Activated CD8-positive, alpha-beta memory T cell treated with anti-CD3 and anti-CD28 coated beads for 24 hours (primary cell): ENCODE results near the gene ZNF438.
A peak's percentile ranks its signal among the peaks of the same experiment; 100 is the strongest.
"Not testable (repeated sequence)": the region's sequence is repeated elsewhere in the genome, so short reads cannot be mapped to it uniquely, and the experiment has no call there.

Experiments used
- DNase-seq: peaks from one replicate; pipeline ENCODE4 v3.0.0-alpha.2; 2020

ZNF438 gene

DNA sequence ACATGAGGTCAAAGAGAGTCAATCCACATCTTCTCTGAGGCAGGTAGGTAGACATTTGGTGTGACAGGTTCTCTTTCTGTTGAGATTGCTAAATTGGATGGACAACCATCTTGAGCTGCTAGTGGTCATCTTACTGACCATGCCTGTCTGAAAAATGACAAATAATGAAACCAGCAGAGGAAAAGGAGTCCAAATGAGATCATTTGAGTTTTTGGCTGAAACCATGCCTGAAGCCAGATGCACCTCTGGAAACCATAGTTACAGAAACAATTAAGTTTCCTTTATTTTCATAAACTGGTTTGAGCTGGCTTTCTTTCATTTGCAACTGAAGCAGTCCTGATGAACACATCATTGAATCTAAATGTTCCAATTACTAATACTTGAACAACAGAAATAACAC lies 100.6 kb downstream of the ZNF438 start:
- no peak for DNase-seq

DNA sequence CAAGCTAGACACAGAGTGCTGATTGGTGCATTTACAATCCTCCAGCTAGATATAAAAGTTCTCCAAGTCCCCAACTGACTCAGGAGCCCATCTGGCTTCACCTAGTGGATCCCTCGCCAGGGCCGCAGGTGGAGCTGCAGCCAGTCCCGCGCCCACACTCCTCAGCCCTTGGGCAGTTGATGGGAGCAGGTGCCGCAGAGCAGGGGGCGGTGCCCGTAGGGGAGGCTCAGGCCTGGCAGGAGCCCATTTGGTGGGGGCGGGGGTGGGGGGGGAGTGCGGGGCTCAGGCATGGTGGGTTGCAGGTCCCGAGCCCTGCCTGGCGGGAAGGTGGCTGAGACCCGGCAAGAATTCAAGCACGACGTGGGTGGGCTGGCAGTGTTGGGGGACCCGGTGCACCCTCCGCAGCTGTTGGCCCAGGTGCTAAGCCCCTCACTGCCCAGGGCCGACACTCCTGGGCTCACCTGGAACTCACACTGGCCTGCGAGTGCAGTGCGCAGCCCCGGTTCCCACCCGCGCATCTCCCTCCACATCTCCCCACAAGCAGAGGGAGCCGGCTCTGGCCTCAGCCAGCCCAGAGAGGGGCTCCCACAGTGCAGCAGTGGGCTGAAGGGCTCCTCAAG lies 101.7 kb downstream of the ZNF438 start:
- no peak for DNase-seq

DNA sequence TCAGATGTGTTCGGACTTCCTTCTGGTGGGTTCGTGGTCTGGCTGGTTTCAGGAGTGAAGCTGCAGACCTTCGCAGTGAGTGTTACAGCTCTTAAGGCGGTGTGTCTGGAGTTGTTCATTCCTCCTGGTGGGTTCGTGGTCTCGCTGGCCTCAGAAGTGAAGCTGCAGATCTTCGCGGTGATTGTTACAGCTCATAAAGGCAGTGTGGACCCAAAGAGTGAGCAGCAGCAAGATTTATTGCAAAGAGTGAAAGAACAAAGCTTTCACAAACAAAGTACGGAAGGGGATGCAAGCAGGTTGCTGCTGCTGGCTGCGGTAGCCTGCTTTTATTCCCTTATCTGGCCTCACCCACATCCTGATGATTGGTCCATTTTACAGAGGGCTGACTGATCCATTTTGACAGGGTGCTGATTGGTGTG lies 102.3 kb downstream of the ZNF438 start:
- peak; percentile 58 for DNase-seq

DNA sequence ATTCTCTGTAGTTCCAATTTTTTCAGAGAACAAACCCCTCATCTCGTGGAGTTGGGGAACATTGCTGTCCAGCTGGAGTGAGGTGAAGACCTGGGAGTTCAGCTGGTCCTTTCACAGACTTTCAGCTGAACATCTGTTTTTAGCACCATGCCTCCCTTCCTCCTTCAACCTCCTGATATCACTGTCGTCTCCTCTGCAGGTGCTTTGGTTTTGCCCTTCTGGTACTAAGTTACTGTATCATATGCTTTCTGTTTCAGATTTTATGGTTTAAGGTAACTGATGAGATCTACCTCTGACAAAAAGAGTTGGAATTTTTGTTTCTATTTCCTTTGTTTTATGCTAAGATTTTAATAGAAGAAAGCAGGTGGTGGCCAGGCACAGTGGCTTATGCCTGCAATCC lies 102.9 kb downstream of the ZNF438 start:
- DNase-seq = no peak

DNA sequence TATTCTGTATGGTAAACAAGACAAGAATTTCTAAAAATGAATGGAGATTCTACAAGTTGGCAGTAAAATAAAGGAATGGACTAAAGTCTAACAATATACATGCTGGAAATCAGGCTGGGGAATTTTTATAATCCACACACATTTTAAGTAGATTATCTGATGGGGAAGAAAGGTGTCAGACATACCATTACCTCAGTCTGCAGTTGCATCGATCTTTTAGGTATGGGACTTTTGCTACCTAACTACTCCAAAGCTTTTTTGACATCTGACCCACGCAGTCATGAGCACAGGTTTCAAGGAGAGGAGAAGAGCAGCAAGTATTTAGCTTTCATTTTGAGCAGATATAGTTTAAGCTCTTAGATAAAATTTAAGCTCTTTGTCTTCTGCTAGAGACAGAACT lies 113.0 kb downstream of the ZNF438 start:
- DNase-seq = no peak

DNA sequence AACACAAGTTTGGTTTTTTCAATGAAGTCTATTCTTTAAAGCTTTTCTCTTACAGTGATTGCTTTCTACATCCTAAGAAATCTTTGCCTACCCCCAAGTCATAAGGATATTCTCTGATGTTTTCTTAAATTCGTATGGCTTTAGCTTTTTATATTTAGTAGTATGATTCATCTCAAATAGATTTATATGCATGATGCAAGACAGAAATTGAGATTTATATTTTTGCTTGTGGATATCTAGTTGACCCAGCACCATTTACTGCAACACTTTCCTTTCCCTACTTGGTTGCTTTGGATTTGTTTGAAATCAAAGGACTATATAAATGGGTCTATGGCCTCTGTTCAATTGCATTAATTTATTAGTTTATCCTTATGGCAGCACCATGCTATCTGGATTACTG lies 113.9 kb downstream of the ZNF438 start:
- no peak for DNase-seq

DNA sequence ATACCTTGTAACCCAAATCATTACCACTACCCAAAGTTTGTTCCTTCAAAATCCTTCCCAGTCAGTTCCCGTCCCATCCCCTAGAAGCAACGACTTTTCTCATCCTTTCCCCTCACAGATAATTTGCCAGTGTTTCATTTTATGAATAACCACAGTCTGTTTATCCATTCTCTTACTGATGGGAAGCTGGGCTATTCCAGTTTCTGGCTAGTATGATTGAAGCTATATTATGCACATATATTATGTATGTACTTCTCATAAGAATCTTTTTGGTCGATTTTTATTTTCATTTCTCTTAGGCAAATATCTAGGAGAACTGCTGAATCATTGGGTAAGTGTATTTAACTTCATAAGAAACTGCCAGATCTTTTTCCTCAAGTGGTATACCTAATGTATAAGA lies 114.6 kb downstream of the ZNF438 start:
- DNase-seq = no peak

DNA sequence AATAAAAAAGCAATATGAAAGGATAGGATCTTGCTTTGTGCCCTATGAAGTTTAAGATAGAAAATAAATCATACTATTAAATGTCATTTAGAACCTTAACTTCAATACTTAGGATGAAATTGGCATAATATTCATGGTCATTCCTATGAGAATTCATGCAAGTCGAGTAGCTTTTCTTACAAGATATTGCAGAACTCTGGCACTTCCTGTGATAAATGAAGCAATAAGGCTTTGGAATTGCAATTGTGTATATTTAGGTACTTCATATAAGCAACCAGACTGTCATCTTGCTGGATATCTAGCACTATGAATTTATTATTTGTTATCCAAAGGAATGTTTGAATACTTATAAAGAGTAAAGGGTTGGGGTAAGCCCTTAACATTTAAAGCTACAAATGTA lies 116.5 kb downstream of the ZNF438 start:
- no peak for DNase-seq

DNA sequence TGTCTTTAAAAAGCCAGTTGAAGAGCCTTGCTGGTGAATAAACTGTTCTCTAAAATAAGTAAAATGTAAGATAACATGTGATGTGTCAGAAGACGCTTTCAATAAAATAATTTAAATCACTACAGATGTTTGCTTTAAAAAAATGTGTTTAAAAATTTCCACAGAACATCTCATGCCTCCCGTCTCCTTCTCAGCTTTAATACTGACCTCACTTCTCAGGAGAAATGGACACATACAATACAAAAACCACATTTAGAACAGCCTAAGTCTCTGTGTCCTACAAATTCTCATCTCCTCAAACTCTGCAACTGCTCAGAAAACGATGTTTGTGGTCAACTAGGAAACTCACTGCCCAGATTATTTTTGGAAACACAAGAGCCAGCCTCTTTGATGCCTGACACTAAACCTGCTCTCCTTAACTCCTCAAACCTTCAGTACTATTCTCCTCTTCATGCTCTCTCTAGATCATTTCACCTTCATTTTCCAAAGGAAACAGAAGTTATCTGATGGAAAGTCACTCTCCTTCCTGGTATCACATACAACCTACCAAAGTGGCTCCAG lies 120.3 kb downstream of the ZNF438 start:
- no peak for DNase-seq

DNA sequence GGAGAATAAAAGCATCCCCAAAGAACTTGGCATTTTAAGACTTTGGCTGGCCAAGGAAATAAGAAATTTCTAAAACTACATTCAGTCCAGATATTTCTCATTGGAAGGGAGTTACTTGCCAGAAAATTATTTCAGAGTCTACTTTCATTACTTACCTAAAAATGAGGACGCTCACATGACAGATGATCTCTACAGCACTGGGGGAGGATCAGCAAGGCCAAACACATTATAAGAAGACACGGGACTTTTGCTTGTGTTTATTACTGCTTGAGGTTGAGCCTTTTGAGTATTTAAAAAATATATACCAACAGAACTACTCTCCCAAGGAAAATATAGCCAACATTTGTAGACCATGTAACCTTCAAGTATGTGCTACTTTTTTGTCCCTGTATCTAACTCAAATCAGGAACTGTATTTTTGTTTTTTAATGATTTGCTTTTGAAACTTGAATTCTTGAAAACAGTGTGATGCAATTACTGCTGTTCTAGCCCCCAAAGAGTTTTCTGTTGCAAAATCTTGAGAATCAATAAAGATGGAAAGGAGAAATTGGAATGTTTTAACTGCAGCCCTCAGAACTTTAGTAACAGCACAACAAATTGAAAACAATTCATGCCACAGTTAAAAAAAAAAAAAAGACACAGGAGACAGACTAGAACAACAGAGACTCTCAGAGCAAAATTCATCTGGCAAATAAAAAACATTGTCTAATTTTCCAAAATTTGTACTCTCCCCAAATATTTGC lies 128.1 kb downstream of the ZNF438 start:
- no peak for DNase-seq

DNA sequence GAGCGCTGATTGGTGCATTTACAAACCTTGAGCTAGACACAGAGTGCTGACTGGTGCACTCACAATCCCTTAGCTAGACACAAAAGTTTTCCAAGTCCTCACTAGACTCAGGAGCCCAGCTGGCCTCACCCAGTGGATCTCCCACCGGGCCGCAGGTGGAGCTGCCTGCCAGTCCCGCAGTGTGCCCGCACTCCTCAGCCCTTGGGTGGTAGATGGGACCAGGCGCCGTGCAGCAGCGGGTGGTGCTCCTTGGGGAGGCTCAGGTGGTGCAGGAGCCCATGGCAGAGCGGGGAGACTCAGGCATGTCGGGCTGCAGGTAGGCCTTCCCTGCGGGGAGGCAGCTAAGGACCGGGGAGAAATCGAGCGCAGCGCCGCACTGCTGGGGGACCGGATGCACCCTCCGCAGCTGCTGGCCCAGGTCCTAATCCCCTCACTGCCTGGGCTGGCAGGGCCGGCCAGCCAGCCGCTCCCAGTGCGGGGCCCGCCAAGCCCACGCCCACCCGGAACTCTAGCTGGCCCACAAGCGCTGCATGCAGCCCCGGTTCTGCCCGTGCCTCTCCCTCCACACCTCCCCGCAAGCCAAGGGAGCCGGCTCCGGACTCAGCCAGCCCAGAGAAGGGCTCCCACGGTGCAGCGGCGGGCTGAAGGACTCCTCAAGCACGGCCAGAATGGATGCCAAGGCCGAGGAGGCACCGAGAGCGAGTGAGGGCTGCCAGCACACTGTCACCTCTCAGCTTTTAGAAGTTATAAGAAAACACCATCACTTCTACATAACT lies 128.9 kb downstream of the ZNF438 start:
- DNase-seq = no peak

DNA sequence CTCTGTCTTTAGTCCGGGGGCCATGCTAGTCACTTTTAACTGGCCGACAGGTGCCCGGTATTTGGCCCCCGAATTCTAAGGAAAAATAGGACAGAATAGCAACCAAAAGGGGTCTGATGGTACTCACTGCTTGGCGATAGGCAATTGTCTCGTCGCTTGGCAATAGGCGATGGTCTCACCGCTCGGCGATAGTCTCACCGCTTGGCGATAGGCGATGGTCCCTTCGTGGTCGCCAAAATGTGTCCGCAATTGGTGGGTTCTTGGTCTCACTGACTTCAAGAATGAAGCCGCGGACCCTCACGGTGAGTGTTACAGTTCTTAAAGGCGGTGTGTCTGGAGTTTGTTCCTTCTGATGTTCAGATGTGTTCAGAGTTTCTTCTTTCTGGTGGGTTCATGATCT lies 130.2 kb downstream of the ZNF438 start:
- not testable (repeated sequence) for DNase-seq

DNA sequence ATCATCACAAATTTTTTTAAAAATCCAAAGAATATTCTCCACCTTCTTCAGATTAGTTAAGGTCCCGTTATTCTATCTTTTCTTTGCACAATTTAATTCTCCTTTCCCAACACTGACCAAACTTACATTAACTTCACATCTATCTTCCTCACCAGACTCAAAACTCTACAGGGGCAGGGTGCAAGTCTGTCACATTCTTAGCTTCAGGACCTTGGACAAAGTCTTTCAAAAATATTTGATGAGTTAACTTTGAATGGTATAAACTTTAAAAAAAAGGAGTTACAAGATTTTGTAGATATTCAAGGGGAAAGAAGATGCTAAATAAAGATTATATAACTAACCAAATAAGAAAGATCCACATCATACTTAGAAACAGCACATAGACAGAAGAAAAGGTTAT lies 132.7 kb downstream of the ZNF438 start:
- no peak for DNase-seq

DNA sequence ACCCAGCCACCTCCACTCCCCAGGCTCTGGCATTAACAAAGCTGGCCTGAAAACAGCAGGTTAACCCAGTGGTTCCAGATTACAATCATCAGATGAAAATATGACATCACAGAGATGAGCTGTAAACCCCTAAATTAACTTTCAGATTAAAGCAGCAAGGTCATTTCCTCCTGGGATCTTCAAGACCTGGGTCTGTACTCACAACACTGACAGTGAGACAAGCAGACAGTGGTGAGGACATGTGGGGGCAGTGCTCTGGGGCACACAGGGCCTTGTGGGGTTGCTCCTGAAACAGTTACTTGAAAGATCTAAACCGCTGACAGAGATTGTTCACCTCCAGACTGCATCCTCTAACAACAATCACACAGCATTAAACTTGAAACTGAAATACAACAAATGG lies 134.1 kb downstream of the ZNF438 start:
- DNase-seq = no peak

DNA sequence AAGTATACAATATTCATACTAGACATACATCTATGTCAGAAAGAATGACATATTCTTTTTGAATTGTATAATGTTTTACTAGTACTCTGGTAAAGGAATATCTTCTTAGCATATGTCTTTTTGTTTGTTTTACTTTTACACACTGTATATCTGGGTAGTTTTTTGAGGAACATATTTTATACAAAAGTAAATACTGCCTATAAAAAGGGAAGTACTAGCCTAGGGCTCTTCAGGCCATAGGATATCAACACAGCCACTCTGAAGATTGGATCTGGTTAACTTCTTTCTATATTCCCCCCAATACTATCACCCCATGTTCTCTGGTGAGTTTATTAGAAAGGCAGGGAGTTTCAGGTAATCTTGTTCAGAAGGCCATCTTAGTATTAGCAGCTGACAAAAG lies 134.6 kb downstream of the ZNF438 start:
- DNase-seq = no peak

DNA sequence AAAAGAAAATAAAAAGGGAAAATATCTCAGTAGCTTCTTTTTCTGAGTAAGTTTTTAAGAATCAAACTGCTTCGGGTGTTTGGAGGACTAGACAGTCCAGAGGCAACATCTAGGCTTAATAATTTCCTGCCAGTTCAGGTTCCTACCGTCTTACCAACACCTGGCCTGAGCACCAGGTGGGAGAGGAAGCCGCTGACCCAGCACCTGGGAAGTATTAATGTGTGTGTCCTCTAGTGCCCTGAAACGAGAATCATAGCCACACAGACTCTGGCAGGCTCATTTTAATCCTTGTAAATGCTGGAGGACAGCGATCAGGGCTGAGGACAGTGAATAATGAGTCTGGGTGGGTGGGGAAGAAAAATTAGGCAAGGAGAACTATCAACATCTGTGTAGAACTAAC lies 137.4 kb downstream of the ZNF438 start:
- no peak for DNase-seq

DNA sequence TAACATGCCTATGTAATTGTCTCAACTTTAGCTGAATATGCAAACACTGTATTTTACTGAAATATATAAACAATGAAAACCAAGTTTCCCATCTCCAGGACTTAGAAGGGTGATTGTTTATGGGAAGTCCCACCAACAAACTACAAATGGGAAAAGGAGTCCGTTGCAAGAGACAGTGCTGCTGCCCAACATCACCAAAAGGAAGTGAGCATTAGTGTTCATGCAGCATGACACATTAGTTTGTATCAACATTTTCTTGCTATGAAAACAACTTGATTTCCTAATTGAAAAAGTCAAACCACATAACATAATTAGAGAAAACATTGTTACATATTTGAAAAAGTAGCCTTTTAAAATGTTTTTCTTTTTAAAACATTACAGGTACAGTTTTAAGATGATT lies 138.5 kb downstream of the ZNF438 start:
- DNase-seq = no peak

DNA sequence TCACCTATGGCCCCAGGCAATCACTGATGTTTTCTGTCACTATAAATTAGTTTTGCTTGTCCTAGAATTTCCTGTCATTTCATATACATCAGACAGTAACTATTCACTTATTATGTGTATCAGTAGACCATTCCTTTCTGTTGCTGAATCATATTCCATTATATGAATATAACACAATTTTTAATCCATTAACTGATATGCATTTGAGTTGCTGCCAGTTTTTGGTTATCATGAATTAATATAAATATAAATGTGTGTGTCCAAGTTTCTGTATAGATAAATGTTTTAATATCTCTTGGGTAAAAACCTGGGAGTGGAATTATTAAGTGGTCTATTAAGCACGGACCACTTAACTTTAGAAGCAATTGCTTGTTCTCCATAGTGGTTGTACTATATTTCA lies 143.8 kb downstream of the ZNF438 start:
- no peak for DNase-seq

DNA sequence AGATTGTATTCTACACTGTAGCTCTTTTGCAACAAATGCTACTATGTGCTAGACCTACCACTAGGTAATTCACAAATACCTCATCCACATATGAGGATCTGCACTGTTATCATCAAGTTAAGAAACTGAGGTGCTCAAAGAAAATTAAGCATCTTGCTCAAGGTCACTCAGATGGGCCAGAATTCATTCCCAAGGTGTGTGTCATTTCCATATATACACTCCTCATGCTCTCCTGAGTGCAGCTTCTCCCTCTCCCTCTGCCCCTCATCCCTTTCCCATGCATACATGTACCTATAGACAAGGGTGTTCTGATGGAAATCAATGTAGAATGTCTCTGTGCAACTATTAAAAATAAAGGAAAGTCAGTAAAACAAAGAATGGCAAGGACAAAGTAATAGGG lies 146.2 kb downstream of the ZNF438 start:
- no peak for DNase-seq

DNA sequence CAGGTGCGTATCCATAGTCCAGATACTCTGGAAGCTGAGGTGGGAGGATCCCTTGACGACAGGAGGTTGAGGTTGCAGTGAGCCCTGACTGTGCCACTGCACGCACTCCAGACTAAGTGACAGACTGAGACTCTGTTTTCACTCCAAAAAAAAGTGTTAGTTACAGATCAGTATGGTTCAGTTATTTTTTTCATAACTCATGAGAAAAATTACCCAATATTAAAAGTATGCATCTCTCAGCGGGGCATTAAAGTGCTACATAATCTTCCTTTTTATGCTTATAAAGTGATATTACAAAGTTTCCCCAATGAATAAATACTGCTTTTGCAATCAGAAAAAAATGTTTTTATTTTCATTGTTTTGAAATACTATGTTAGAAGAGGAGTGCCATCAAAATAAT lies 147.9 kb downstream of the ZNF438 start:
- DNase-seq = no peak

DNA sequence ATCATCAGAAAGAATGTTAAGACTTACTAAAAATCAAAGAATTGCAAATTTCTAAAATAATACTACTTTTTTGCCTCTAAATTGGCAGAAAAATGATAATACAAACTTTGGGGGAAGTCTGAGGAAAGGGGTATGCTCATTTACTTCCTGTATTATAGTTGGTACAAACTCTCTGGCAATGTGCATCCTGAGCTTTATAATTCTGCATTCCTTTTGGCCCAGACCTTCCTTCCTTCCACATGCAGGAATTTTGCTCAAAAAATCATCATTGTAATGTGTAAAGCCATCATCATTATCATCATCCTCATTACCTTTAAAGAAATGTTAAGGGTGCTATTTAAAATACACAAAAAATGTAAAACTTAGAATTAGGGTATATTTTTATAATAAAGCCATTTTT lies 148.5 kb downstream of the ZNF438 start:
- DNase-seq = no peak

DNA sequence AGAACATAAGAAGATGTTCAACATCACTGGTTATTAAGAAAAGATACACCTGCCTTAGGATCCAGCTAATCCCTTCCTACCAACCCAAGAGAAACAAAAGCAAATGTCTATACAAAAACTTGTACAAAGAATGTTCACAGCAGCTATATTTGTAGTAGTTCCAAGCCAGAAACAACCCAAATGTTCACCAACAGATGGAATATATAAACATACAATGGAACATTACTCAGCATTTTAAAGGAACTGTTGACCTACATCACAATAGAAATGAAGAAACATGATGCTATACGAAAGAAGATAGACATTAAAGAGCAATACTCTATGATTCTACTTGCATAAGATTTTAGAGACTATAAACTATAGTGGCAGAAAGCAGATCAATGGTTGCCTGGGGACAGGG lies 149.4 kb downstream of the ZNF438 start:
- DNase-seq = no peak

DNA sequence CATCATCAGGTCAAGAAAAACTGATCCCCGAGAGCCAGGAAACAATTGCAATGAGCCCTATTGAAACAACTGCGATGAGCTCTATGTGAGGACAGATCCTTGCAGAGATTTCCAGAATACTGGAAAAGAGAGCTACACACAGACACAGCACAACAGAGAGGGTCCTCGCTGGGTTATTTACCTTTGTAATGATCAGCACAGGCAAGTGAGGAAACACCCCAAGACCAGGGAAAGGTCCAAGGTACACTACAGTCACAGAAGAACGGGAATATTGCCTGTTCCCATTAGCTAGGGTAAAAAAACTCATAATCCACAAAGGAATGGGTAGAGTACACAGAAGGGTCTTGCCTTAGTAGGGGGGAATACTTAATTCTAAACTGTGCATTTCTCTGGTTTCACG lies 152.7 kb downstream of the ZNF438 start:
- no peak for DNase-seq

DNA sequence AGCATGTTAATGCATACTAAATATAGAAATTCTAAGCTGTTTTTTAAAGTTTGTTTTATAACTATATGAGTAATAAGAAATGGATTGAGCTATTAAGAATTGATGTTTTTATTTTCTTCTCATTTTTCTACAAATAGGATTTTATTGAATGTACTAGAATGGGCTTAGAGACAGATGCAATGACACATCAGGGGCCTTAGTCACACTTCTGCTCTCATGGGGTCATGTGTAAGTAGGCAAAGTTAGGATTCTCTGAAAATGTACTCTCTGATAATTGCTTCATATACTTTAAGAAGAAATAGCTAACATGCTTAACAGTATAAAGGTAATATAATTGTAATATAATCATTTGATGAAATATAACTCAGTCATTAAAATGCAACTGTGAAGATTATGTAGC lies 154.6 kb downstream of the ZNF438 start:
- no peak for DNase-seq
